ENCODE data around the gene ONECUT2.

Gene ONECUT2

GRCh38 chr18:57523171-57523956, 88.2 kb downstream of the ONECUT2 start:
- DNase-seq (ENCODE audit: extremely low read depth in 1 of 2, low read depth in 1 of 2): no peak

- no peak for DNase-seq (ENCODE audit: extremely low read depth in 1 of 2, low read depth in 1 of 2)
Measured at GRCh38 chr18:57527556-57528229, 92.5 kb downstream of the ONECUT2 start.

GRCh38 chr18:57529151-57529550, 94.0 kb downstream of the ONECUT2 start:
- DNase-seq (ENCODE audit: extremely low read depth in 1 of 2, low read depth in 1 of 2): no peak

- DNase-seq (ENCODE audit: extremely low read depth in 1 of 2, low read depth in 1 of 2): no peak
Measured at GRCh38 chr18:57533006-57533867, 98.1 kb downstream of the ONECUT2 start.

- DNase-seq (ENCODE audit: extremely low read depth in 1 of 2, low read depth in 1 of 2): no peak
Measured at GRCh38 chr18:57533868-57534510, 98.8 kb downstream of the ONECUT2 start.

- DNase-seq (ENCODE audit: extremely low read depth in 1 of 2, low read depth in 1 of 2): no peak
Measured at GRCh38 chr18:57534511-57534909, 99.3 kb downstream of the ONECUT2 start.

GRCh38 chr18:57538614-57539013, 103.4 kb downstream of the ONECUT2 start:
- no peak for DNase-seq (ENCODE audit: extremely low read depth in 1 of 2, low read depth in 1 of 2)

- no peak for DNase-seq (ENCODE audit: extremely low read depth in 1 of 2, low read depth in 1 of 2)
Measured at GRCh38 chr18:57539702-57540101, 104.5 kb downstream of the ONECUT2 start.
